Esophagus muscularis mucosa (tissue), 4 donors: ENCODE measurements around the gene KCNJ5.

Source experiments
- CTCF ChIP-seq, 3 experiments: fragments of 200-600 bp in 2 of 3; fragments of 450-650 bp in 1 of 3; sonication (generic) in 2 of 3; IDR thresholded peaks; one replicate each; pipeline ENCODE4 v1.5.1; 2017 to 2019; ENCODE audit warnings: antibody characterized with exemption in 3 of 3, mild to moderate bottlenecking in 2 of 3, moderate library complexity in 1 of 3
- EP300 ChIP-seq: sonication (generic); formaldehyde crosslinking; IDR thresholded peaks from one replicate; pipeline ENCODE4 v1.6.1; 2017; ENCODE audit warnings: antibody characterized with exemption
- POLR2A ChIP-seq: fragments of 450-650 bp; IDR thresholded peaks from one replicate; pipeline ENCODE4 v1.6.1; 2017; ENCODE audit warnings: antibody characterized with exemption, moderate library complexity, mild to moderate bottlenecking, low read depth
- POLR2AphosphoS5 ChIP-seq, 2 donors: sonication (generic); formaldehyde crosslinking; IDR thresholded peaks; one replicate each; pipeline ENCODE4 v1.6.1; 2017; ENCODE audit warnings: antibody characterized with exemption in 2 of 2

- TF ChIP-seq CTCF (IDR thresholded peaks at IDR 0.05) (no peak), POLR2A (no peak), POLR2AphosphoS5 (IDR thresholded peaks at IDR 0.05) (no peak), EP300 (no peak)
Observed at GRCh38 chr11:128925250-128925600, 34.1 kb downstream of the KCNJ5 start.
